GM21717 (cell line): ENCODE measurements around the gene PRAMEF4.
"Not testable (repeated sequence)": the region's sequence is repeated elsewhere in the genome, so short reads cannot be mapped to it uniquely, and the experiment has no call there.

ENCODE experiments used
- ATAC-seq: cut with Tn5 transposase; IDR thresholded peaks from one replicate; pipeline ENCODE4 v1.9.1; 2021; ENCODE audit warnings: mild to moderate bottlenecking, moderate library complexity; ENCODE audit not compliant: unreplicated experiment

Gene PRAMEF4

DNA sequence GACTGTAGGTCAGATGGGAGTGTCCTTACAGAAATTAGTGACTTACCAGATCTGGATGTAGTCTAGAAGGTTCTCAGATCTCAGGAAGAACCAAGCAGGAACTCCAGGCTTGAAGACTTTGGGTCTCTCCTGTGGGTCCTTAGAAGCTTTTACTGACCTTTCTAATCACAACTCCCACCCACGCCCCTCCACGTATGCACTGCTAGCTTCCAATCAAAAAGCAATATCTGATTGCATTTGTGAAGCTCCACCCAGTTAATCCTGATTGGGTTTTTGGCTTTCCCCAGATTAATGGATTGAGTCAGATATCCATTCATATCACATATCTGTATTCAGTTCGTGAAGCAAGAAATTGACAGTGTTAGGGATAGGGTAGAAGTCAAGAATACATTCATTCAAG, at the start of gene PRAMEF4:
Gene PRAMEF4 (minus strand): TSS at position 101 of the 400 bp plus-strand sequence. CDS start 2,807 bp downstream, outside the sequence.
- not testable (repeated sequence) for ATAC-seq

DNA sequence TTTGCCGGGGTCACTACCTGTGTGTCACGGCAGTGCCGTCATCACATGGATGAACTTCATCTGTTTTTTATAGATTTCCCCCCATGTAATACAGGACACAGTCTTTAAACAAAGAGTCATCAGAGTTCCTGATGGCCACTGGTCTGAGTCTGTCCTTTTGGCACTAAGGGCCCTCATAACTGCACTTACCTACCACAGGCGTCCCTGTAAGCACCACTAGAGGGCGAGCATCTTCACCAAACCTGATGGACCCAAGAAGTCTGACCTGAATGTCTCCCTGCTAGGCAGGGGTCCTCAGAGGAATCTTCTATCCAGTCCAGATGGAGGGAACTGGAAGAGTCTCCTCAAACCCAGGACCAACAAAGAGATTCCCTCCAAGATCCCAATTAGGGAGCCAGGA, 38.4 kb upstream of the PRAMEF4 start:
- not testable (repeated sequence) for ATAC-seq

DNA sequence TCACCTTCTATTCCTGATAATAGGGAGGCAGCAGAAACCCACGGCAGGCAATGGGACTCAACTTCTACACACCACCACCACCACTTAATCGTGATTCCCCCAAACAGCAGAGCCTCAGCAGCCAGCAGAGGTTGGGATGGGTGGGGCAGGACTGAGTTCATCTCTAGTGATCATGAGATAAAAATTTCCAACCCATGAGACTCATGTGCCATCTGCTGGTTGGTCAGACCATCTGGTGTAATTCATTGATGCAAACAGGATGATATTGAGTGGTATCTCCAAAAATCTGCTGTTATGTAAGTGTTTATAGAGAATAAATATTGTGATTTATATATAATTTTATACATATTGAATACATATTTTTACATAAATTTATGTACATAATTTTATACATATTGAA, 35.7 kb upstream of the PRAMEF4 start:
- not testable (repeated sequence) for ATAC-seq

DNA sequence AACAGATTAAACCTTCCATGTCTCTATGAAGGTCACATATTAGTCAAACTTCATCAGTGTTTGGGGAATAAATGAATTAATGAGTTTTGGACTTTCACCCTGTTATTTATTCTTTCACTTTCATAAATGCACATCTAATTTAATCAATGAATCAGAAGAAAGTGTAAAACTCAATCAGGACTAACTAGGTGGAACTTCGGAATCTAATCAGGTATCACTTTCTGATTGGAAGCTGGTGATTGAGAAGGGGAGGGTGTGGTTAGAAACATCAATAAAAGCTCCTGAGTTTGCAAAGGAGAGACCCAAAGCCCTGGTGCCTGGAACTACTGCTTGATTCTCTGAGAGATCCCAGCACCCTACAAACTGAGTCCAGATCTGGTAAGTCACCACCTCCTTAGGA, 30.3 kb upstream of the PRAMEF4 start, which contains the start of gene PRAMEF7:
Gene PRAMEF7 (plus strand): TSS at position 301 of the 400 bp plus-strand sequence. CDS start 1,083 bp downstream, outside the sequence.
- ATAC-seq = not testable (repeated sequence)

DNA sequence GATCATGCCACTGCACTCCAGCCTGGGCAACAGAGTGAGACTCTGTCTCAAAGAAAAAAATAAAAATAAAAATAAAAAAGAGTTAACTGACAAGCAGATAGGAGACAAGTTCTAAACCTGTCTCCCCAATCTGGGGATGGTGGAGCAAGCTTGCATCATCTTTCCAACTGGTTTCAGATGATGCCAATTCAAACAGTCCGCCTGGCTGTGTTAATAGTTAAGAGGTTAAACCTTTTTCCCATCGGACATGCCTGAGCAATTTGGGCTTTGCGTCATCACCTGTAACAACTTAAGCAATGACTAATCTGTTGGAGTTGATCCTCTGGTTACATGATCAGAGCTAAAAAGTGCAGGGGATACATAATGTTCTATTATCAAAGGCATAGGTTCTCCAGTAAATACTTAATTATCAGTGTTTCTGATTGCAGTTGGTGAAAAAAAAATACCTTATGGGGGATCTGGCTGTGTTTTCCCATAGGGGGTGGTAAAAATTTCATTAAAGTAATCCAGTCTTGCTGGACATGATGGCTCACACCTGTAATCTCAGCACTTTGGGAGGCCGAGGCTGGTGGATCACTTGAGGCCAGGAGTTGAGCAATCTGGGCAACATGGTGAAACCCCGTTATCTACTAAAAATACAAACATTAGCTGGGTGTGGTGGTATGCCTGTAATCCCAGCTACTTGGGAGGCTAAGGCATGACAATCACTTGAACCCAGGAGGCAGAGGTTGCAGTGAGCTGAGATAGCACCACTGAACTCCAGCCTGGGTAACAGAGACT, 18.0 kb upstream of the PRAMEF4 start:
- ATAC-seq = not testable (repeated sequence)

DNA sequence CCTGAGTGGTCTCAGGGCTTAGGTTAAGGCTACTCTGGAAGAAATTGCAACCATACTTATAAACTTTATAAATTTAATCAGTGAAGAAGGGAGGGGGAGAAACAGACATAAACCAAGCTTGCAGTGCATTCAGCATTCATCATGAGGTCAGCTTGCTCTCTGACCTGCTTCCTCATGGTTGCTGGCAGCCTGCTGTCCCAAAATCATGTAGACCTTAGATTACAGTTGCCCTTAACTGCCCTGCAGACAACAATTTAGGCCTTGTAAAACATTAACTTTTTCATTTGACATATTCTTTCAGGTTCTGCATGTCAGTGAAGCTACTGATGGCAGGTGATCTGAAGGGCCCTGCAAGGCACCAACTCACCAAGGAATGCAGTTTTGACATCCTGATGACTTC, 13.2 kb upstream of the PRAMEF4 start:
- ATAC-seq = not testable (repeated sequence)

DNA sequence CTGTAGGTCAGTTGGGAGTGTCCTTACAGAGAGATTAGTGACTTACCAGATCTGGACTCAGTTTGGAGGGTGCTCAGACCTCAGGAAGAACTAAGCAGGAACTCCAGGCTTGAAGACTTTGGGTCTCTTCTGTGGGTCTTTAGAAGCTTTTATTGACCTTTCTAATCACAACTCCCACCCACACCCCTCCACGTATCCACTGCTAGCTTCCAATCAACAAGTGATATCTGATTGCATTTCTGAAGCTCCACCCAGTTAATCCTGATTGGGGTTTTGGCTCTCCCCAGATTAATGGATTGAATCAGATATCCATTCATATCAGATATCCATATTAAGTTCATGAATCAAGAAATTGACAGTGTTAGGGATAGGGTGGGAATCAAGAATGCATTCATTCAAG, 12.2 kb upstream of the PRAMEF4 start, which contains the start of gene PRAMEF10:
Gene PRAMEF10 (minus strand): TSS at position 101 of the 400 bp plus-strand sequence. CDS start 2,423 bp downstream, outside the sequence.
- not testable (repeated sequence) for ATAC-seq

DNA sequence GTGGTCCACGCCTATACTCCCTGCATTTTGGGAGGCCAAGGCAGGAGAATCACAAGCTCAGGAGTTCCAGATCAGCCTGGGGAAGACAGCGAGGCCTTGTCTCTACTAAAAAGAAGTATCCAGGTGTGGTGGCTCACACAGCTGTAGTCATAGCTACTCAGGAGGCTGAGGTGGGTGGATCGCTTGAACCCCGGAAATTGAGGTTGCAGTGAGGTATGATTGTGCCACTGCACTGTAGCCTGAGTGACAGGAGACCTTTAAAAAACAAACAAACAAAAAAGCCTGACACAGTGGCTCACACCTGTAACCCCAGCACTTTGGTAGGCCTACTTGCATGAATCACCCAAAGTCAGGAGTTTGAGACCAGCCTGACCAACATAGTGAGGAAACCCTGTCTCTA, 7.5 kb downstream of the PRAMEF4 start:
- not testable (repeated sequence) for ATAC-seq

DNA sequence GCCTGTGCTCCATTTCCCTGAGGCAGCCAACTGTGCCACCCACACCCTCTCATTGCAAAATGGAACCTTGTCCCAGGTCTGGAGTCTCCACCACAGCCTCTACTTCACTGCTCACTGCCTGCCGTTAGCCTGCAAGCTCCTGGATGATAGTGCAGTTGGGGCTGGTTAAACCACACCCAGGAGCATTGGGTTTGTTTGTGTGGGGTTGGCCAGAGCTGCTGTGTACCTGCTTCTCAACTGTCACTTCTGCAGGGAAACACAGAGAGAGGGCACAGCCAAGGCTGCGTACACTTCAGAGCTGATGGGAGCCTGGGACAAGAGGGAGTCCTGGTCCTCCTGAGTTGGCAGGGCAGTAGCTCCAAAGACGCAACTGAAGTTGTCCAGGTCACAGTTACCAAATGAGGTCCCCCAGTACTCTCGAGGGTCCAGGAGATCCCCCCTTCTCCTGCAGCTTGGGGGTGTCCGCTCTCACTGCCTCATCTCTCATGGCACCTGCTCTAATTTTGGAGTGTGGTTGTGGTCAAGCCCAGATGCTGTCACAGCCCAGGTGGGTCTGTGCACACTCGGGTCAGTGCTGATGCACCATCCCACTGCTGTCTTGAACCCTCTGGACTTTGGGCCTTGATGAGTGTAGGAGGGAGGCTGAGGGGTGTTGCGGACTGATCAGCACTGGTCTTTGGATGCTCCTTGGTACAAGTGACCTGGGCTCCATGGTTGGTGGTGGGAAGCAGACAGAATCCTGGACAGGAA, 22.7 kb downstream of the PRAMEF4 start:
- not testable (repeated sequence) for ATAC-seq

DNA sequence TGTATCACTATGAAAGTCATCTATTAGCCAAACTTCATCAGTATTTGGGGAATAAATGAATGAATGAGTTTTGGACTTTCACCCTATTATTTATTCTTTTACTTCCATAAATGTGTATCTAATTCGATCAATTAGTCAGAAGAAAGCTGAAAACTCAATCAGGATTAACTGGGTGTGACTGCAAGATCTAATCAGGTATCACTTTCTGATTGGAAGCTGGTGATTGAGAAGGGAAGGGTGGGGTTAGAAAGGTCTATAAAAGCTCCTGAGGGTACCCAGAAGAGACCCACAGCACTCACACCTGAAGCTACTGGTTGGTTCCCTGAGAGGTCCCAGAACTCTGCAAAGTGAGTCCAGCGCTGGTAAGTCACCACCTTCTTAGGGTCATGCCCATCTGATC, 29.2 kb downstream of the PRAMEF4 start, which contains the start of gene PRAMEF2:
Gene PRAMEF2 (plus strand): TSS at position 301 of the 400 bp plus-strand sequence. CDS start 1,924 bp downstream, outside the sequence.
- not testable (repeated sequence) for ATAC-seq

DNA sequence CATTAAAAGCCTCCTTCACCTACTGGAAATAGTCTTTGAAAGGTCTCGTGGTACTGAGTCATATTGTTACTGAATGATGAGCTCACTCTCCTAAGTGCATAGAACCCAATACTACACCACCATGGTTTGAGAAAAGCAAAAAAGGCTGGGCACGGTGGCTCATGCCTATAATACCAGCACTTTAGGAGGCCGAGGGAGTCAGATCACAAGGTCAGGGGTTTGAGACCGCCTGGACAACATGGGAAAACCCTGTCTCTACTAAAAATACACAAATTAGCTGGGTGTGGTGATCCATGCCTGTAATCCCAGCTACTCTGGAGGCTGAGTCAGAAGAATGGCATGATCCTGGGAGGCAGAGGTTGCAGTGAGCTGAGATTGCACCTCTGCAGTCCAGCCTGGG, 34.2 kb downstream of the PRAMEF4 start:
- no peak for ATAC-seq

DNA sequence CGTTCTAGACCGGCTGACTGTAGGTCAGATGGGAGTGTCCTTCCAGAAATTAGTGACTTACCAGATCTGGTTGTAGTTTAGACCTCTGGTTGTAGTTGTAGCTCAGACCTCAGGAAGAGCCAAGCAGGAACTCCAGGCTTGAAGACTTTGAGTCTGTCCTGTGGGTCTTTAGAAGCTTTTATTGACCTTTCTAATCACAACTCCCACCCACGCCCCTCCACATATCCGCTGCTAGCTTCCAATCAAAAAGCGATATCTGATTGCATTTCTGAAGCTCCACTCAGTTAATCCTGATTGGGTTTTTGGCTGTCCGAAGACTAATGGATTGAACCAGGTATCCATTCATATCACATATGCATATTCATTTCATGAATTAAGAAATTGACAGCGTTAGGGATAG, 37.4 kb downstream of the PRAMEF4 start, which contains the start of gene HNRNPCL1:
Gene HNRNPCL1 (minus strand): TSS at position 101 of the 400 bp plus-strand sequence. CDS start 431 bp downstream, outside the sequence.
- not testable (repeated sequence) for ATAC-seq

DNA sequence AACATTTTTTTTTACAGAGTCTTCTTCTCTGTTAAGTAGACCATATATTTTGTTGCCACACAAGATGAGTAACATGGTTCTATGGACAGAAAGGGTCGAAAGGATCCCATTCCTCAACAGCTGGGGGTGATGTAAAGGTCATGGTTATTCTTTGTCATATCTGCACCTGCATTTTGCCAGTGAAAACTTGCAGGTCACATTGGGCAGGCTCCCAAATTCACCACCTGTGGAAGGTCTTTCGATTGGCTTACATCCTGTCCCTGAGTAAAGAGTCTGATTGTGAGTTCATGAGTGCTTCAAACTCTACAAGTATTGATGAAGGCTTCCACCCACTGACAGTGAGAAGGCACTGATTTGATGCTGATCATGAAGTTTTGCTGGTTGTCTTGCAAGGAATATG, 52.8 kb downstream of the PRAMEF4 start:
- ATAC-seq = not testable (repeated sequence)

DNA sequence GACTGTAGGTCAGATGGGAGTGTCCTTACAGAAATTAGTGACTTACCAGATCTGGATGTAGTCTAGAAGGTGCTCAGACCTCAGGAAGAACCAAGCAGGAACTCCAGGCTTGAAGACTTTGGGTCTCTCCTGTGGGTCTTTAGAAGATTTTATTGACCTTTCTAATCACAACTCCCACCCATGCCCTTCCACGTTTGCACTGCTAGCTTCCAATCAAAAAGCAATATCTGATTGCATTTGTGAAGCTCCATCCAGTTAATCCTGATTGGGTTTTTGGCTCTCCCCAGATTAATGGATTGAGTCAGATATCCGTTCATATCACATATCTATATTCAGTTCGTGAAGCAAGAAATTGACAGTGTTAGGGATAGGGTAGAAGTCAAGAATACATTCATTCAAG, 54.7 kb downstream of the PRAMEF4 start, which contains the start of gene PRAMEF11:
Gene PRAMEF11 (minus strand): TSS at position 101 of the 400 bp plus-strand sequence. CDS start 2,621 bp downstream, outside the sequence.
- ATAC-seq = not testable (repeated sequence)
